SK-N-SH (cell line): ENCODE results near the gene TCEANC. TPM values are rescaled to one million over a fixed set of nuclear protein-coding genes. Genes with fewer than 3 reads are reported as not detected.
A peak's percentile ranks its signal among the peaks of the same experiment; 100 is the strongest.

Experiments used
- CTCF ChIA-PET: fragments of 300-600, 350-600 bp; formaldehyde crosslinking; extraction: SDS; loops from one replicate; lab custom pipeline; 2021; lab: Yijun Ruan, JAX
- POLR2A ChIA-PET: fragments of 350-600 bp; sonication (Branson Sonifier 250); formaldehyde crosslinking; extraction: SDS; loops from one replicate; lab custom pipeline; 2020; ENCODE audit warnings: antibody characterized with exemption, inconsistent platforms; lab: Yijun Ruan, JAX
- DNase-seq: peaks from one replicate; pipeline ENCODE4 v3.0.0; 2012
- H2AFZ ChIP-seq: fragments of 200-600 bp; sonication (generic); 2 replicates; pipeline ENCODE4 v1.8.1; 2016; ENCODE audit warnings: antibody characterized with exemption, mild to moderate bottlenecking, low read depth
- H3F3A ChIP-seq: fragments of 200-600 bp; sonication (generic); replicated peaks from 2 replicates; pipeline ENCODE3; 2016; ENCODE audit warnings: antibody characterized with exemption, mild to moderate bottlenecking; ENCODE audit not compliant: insufficient read depth
- H3K27ac ChIP-seq, 2 experiments: fragments of 200-500 bp in 1 of 2; fragments of 200-600 bp in 1 of 2; sonication (Bioruptor generic) in 1 of 2; sonication (generic), shearing (Covaris generic) in 1 of 2; 2 replicates each; pipeline versions ENCODE4 v1.5.1 to v1.6.1; 2014 to 2016; ENCODE audit warnings: low read depth in 2 of 2, inconsistent platforms in 1 of 2, low read length in 1 of 2, mild to moderate bottlenecking in 1 of 2, mixed read lengths in 1 of 2
- H3K27me3 ChIP-seq: fragments of 200-600 bp; sonication (generic), shearing (Covaris generic); 2 replicates; pipeline ENCODE4 v1.6.1; 2016; ENCODE audit warnings: mixed run types; ENCODE audit not compliant: insufficient read depth
- H3K36me3 ChIP-seq, 2 experiments: fragments of 200-500 bp in 1 of 2; fragments of 200-600 bp in 1 of 2; sonication (Bioruptor generic) in 1 of 2; sonication (generic) in 1 of 2; replicated peaks in 1 of 2; 2 replicates each; pipeline versions ENCODE3 to v1.5.1; 2014 to 2016; ENCODE audit warnings: low read length in 1 of 2, mild to moderate bottlenecking in 1 of 2; ENCODE audit not compliant: insufficient read depth in 2 of 2, control insufficient read depth in 1 of 2
- H3K4me1 ChIP-seq, 2 experiments: fragments of 200-500 bp in 1 of 2; fragments of 200-600 bp in 1 of 2; sonication (Bioruptor generic) in 1 of 2; sonication (generic), shearing (Covaris generic) in 1 of 2; 2 replicates each; pipeline versions ENCODE4 v1.5.1 to v1.6.1; 2014 to 2016; ENCODE audit warnings: low read depth in 1 of 2, low read length in 1 of 2, mixed run types in 1 of 2; ENCODE audit not compliant: insufficient read depth in 2 of 2, control insufficient read depth in 1 of 2
- H3K4me2 ChIP-seq: fragments of 200-600 bp; sonication (generic), shearing (Covaris generic); 2 replicates; pipeline ENCODE4 v1.6.1; 2017; ENCODE audit warnings: mixed run types
- H3K4me3 ChIP-seq, 2 experiments: fragments of 200-500 bp in 1 of 2; fragments of 200-600 bp in 1 of 2; sonication (Bioruptor generic) in 1 of 2; sonication (generic), shearing (Covaris generic) in 1 of 2; 2 replicates each; pipeline versions ENCODE4 v1.5.1 to v1.8.1; 2014 to 2016; ENCODE audit warnings: low read depth in 2 of 2, inconsistent platforms in 1 of 2, low read length in 1 of 2, mild to moderate bottlenecking in 1 of 2, mixed read lengths in 1 of 2, moderate library complexity in 1 of 2
- H3K79me2 ChIP-seq: fragments of 200-600 bp; sonication (generic); 2 replicates; pipeline ENCODE4 v1.8.1; 2017; ENCODE audit warnings: mild to moderate bottlenecking; ENCODE audit not compliant: insufficient read depth
- H3K9ac ChIP-seq: fragments of 200-600 bp; sonication (generic); 2 replicates; pipeline ENCODE4 v1.6.1; 2017; ENCODE audit warnings: mixed run types
- H3K9me2 ChIP-seq: fragments of 200-600 bp; sonication (generic); 2 replicates; pipeline ENCODE4 v1.6.1; 2017; ENCODE audit warnings: mixed run types
- H3K9me3 ChIP-seq: fragments of 200-600 bp; sonication (generic); 2 replicates; pipeline ENCODE4 v1.6.1; 2017; ENCODE audit warnings: mixed run types, mild to moderate bottlenecking, moderate library complexity
- H4K20me1 ChIP-seq: fragments of 200-600 bp; sonication (generic); 2 replicates; pipeline ENCODE4 v1.6.1; 2017; ENCODE audit warnings: mild to moderate bottlenecking, mixed run types; ENCODE audit not compliant: insufficient read depth
- FOSL2 ChIP-seq: IDR thresholded peaks from 2 replicates; pipeline ENCODE4 v1.4.0; 2012; ENCODE audit warnings: low read depth, mild to moderate bottlenecking, moderate library complexity, borderline replicate concordance
- JUND ChIP-seq: IDR thresholded peaks from 2 replicates; pipeline ENCODE4 v1.4.0; 2012
- MXI1 ChIP-seq: IDR thresholded peaks from 2 replicates; pipeline ENCODE4 v1.6.1; 2012; ENCODE audit warnings: mild to moderate bottlenecking, low read depth, low read length, improper control_type of control experiment
- NFIC ChIP-seq: IDR thresholded peaks from 2 replicates; pipeline ENCODE4 v1.4.0; 2012; ENCODE audit warnings: borderline replicate concordance
- POLR2AphosphoS5 ChIP-seq: IDR thresholded peaks from 2 replicates; pipeline ENCODE4 v1.6.1; 2012; ENCODE audit warnings: low read depth, low read length
- RAD21 ChIP-seq: IDR thresholded peaks from 2 replicates; pipeline ENCODE4 v1.6.1; 2012; ENCODE audit warnings: mild to moderate bottlenecking, low read length
- RXRA ChIP-seq: IDR thresholded peaks from 2 replicates; pipeline ENCODE4 v1.4.0; 2012; ENCODE audit warnings: low read depth, mild to moderate bottlenecking, borderline replicate concordance
- SIN3A ChIP-seq: IDR thresholded peaks from 2 replicates; pipeline ENCODE4 v1.6.1; 2012; ENCODE audit warnings: low read depth, mild to moderate bottlenecking, low read length, moderate library complexity, borderline replicate concordance
- SMC3 ChIP-seq: IDR thresholded peaks from 2 replicates; pipeline ENCODE4 v1.6.1; 2012; ENCODE audit warnings: low read depth, low read length, improper control_type of control experiment
- TAF1 ChIP-seq: IDR thresholded peaks from 2 replicates; pipeline ENCODE4 v1.6.1; 2012; ENCODE audit warnings: low read depth, mild to moderate bottlenecking, low read length, moderate library complexity, borderline replicate concordance
- TCF12 ChIP-seq: IDR thresholded peaks from 2 replicates; pipeline ENCODE4 v1.4.0; 2012
- TEAD4 ChIP-seq: IDR thresholded peaks from 2 replicates; pipeline ENCODE4 v1.4.0; 2012; ENCODE audit warnings: mild to moderate bottlenecking, borderline replicate concordance; ENCODE audit not compliant: insufficient read depth
- YY1 ChIP-seq: IDR thresholded peaks from 2 replicates; pipeline ENCODE4 v1.4.0; 2012; ENCODE audit warnings: low read depth, mild to moderate bottlenecking
- WGBS: methylation state at CpG from one replicate; pipeline ENCODE4 v1.1.6; 2017; ENCODE audit warnings: low lambda C conversion rate; 5-methylcytosine and 5-hydroxymethylcytosine counted together
- polyA plus RNA-seq, 3 experiments: library from polyadenylated mRNA; depleted of rRNA; stranded (reverse); fragments of >200 nt; gene quantifications; 2 replicates each; pipeline ENCODE4 v1.2.3, GENCODE V29; 2012
- TF ChIP-seq, protein P1 (sequence below): IDR thresholded peaks from 2 replicates; pipeline ENCODE4; 2012
- TF ChIP-seq, protein P2 (sequence below): IDR thresholded peaks from 2 replicates; pipeline ENCODE4 v1.4.0; 2012; ENCODE audit warnings: low read depth

Gene TCEANC
- polyA plus RNA-seq, 1 of the 3 experiments (the other 2 are of a cell fraction) = 0.84 TPM

DNA sequence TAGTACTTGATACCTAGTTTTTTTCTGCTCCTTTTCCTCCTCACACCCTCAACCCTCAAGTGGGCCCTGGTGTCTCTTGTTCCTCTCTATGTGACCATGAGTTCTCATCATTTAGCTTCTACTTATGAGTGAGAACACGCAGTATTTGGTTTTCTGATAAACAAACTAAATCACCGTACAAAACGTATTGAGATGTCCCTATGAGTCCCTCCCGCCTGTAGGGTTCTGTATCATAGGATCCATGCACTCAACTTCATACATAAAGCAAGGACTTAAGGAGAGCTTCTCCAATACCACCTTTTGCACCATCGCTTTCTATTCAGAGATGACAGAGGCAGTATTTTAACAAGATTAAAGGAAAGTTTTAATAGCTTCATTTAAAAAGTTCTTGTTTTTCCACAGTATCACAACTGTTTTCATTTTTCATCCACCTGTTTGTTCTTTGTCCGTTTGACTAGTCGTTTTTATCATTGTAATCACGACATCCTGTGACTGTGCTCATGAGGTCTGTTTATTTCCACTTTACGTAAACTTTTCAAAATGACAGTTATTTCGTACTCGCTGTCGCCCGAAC lies 35.5 kb downstream of the TCEANC start:
- CTCF ChIA-PET = interaction anchor here (1.2 to 1.9 kb wide), 5 partner anchors 30 to 343 kb away, joined by 3 to 5 read pairs (median 4); no protein-coding TSS in a partner anchor

DNA sequence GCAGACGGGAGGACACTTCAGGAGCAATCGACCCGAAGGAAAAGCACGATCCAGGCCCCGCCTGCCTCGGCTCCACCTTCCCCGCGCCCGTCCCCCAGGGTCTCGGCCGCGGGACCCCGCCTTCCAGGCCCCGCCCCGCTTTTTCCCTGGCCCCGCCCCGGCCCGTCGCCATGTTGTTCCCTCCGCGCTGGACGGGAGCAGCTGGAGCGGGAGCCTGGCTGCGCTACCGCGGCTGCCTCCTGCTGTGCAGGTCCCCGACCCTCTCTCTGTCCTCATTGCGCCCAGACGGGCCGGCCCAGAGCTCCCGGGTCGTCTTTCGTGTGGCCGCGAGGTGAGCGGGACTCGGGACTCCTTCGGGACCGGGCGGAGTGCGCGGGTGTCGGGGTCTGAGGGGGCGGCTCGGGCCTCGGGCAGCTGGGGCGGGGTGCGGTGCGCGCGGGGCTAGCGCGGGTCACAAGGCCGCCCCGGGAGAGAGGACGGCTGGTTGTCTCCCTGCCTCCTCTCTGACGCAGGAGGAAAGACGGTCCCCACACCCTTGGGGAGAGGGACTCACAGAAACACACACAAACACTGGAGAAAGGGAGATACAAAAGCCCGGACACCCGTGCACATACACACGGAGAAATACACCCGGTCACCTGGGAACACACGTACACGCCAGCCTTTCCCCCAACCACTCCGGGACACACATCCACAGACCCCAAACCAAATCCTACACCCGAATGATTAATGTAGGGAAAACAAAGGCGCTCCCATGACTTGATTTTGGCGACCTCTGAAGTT lies 36.2 kb downstream of the TCEANC start, which contains the start of gene RAB9A:
Gene RAB9A (plus strand): TSS at position 171 of the 783 bp plus-strand sequence. CDS start 19,619 bp downstream, outside the sequence.
- no peaks in the 10 kb centered on the region for H3K9me2 ChIP-seq
- peaks cover 49% of the 10 kb centered on the region for H3K79me2 ChIP-seq
- peak within 1 kb of the TSS; percentile 94 for H3K9ac ChIP-seq
- peak; percentile 98 for DNase-seq
- no peaks in the 10 kb centered on the region; the same call in 1 of the 2 replicates for H3K27me3 ChIP-seq
- H3K4me2 ChIP-seq = peak within 1 kb of the TSS; percentile 94
- H3K36me3 ChIP-seq = no peaks in the 10 kb centered on the region
- ChIA-PET CTCF (interaction anchor here (0.7 to 1.8 kb wide), 4 partner anchors 14 to 343 kb away, joined by 3 to 4 read pairs (median 4); no protein-coding TSS in a partner anchor), POLR2A (interaction anchor here (2.4 kb wide), 1 partner anchor 45 kb away, joined by 8 read pairs; the partner anchor contains the start of genes OFD1 and TRAPPC2)
- peak within 1 kb of the TSS; percentile 87 to 88 for H3K27ac ChIP-seq
- TF ChIP-seq MXI1 (peak; percentile 79), TAF1 (peak; percentile 66; the same call in 1 of the 2 replicates), POLR2AphosphoS5 (peak; percentile 93), TCF12 (no peak), FOSL2 (no peak), NFIC (no peak), JUND (no peak), YY1 (peak; percentile 87), TEAD4 (no peak), SIN3A (peak; percentile 15; the same call in 1 of the 2 replicates)
- TF ChIP-seq, protein P1, sequence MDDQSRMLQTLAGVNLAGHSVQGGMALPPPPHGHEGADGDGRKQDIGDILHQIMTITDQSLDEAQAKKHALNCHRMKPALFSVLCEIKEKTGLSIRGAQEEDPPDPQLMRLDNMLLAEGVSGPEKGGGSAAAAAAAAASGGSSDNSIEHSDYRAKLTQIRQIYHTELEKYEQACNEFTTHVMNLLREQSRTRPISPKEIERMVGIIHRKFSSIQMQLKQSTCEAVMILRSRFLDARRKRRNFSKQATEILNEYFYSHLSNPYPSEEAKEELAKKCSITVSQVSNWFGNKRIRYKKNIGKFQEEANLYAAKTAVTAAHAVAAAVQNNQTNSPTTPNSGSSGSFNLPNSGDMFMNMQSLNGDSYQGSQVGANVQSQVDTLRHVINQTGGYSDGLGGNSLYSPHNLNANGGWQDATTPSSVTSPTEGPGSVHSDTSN = no peak; the same call in 1 of the 2 replicates
- TF ChIP-seq, protein P2, sequence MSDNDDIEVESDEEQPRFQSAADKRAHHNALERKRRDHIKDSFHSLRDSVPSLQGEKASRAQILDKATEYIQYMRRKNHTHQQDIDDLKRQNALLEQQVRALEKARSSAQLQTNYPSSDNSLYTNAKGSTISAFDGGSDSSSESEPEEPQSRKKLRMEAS = peak; percentile 64
- H3K4me1 ChIP-seq = peaks cover 0 to 17% of the 10 kb centered on the region in 2 experiments
- WGBS = under 1% methylated on average over 36 of the region's 68 CpGs
- H3K4me3 ChIP-seq = peak within 1 kb of the TSS; percentile 91 to 95
- H3F3A ChIP-seq = no peaks in the 10 kb centered on the region
- H3K9me3 ChIP-seq = no peaks in the 10 kb centered on the region
- H4K20me1 ChIP-seq = peaks cover 30% of the 10 kb centered on the region
- H2AFZ ChIP-seq = peak within 1 kb of the TSS; percentile 91

More for the DNA sequence above, 35.5 kb downstream of the TCEANC start:
- DNase-seq = peak; percentile 17
- H3K9me2 ChIP-seq = no peaks in the 10 kb centered on the region
- H4K20me1 ChIP-seq = peaks cover 23% of the 10 kb centered on the region
- no peaks in the 10 kb centered on the region; the same call in 1 of the 2 replicates for H3K27me3 ChIP-seq
- peak overlapping the region; percentile 91 to 95 for H3K4me3 ChIP-seq
- WGBS = 11% methylated on average over 13 of the region's 13 CpGs
- H2AFZ ChIP-seq = peak overlapping the region; percentile 91
- peaks cover 0 to 11% of the 10 kb centered on the region in 2 experiments for H3K4me1 ChIP-seq
- POLR2A ChIA-PET = interaction anchor here (2.4 kb wide), 1 partner anchor 46 kb away, joined by 8 read pairs; the partner anchor contains the start of genes OFD1 and TRAPPC2
- no peaks in the 10 kb centered on the region for H3F3A ChIP-seq
- no peaks in the 10 kb centered on the region for H3K36me3 ChIP-seq
- TF ChIP-seq RXRA (no peak), POLR2AphosphoS5 (no peak), SMC3 (no peak), TCF12 (no peak), RAD21 (no peak)
- H3K9me3 ChIP-seq = 0 out of 2 replicates have a peak, but pooled peaks cover 2% of the 10 kb centered on the region
- peak overlapping the region; percentile 94 for H3K4me2 ChIP-seq
- peak overlapping the region in 1 of 2 experiments; percentile 88; a peak in 1 of 4 replicates for H3K27ac ChIP-seq
- H3K9ac ChIP-seq = peak overlapping the region; percentile 94
- H3K79me2 ChIP-seq = peaks cover 42% of the 10 kb centered on the region
